ENCODE data around the gene PCBP3. TPM values are rescaled to one million over a fixed set of nuclear protein-coding genes. Genes with fewer than 3 reads are reported as not detected.
"Not testable (repeated sequence)": the region's sequence is repeated elsewhere in the genome, so short reads cannot be mapped to it uniquely, and the experiment has no call there.

Gene PCBP3
- total RNA-seq, 1 donor from 2014 or later = 14.0 TPM

DNA sequence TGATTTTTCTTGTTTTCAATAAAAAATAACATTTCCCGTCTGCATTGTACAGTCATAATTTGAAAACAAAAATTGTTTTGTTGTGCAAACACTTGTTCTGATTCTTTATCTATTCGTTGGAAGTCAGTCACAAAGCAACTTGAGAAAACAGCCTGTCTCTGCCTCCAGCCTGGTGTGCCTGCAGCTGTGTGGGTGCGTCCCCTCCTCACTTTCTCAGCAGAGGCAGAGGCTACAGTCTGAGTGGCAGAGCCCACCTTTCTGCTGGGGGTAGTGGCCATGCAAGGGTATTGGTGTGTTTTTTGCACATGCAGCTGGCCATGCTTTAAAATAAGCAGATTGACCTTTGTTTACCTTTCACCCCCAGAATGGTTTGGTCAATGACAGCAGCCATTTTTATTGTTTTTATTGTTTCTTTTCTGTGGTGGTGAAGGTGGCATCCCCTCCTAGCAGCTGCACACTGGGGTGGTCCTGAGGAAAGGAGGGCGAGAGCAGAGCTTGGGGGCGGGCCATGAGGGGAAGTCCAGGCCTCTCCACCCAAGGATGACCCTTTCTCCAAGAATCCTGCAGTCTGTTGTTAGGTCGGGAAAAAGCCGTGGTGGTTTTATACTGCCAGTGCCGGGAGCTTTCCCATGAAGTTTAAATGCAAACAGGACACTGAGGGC is 159.6 kb downstream of the PCBP3 start:
- intact Hi-C loops (cut with micrococcal nuclease) = no loop called here

DNA sequence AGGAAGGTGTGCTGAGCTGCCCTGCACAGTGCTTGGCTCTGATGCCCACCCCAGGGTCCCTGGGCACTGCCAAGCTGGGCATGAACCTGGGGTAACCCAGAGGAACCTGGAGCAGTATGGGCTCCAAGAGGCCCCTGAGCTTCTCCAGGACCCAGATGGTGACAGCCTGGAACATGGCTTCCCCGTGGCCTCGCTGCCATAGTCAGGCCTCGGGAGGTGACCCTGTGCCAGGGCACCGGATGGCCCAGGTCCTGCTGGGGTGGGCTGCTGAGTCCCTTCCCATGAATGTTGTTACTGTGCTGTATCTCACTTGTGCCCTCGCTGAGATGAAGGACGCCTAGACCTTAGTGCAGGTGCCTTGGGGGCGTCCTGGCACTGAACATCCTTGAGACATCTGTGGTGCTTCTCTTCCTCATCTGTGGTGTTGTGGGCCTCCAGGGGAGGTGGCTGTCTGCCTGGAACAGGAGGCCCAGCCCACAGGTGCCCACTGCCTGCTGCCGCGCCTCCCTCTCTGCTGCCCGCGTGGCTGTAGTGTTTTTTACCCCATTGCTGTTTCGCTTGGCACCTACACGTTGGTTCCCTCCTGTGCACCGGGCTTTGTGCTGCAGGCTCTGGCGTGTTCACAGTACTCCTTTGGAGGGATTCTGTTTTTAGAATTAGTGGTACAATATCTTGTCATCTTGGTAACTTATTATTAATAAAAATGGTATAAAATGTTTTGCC is 160.3 kb downstream of the PCBP3 start:
- intact Hi-C loops (cut with micrococcal nuclease) = no loop called here

DNA sequence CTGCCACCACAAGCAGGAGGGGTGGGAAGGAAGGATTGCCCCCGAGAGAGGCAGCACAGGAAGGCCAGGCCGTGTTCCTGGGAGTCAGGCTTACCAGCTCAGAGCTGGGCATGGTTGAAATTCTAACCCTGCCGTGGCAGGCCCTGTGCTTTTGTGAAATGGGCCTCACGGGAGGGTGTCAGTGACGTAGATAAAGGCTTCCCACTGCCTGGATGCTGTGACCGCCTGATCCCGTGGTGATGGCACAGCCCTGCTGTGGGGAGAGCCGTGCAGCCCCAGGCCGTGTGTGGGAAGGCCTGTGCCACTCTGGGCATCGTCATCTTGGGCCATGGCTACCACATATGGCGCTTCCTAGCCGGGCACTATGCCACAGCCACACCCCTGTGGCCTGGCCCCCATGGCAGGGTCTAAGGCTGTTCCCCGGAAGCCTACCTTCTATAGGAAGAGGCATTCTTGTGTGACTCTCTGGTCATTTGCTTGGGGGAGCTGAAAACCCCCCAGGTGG is 161.3 kb downstream of the PCBP3 start:
- intact Hi-C loops (cut with micrococcal nuclease) = no loop called here

DNA sequence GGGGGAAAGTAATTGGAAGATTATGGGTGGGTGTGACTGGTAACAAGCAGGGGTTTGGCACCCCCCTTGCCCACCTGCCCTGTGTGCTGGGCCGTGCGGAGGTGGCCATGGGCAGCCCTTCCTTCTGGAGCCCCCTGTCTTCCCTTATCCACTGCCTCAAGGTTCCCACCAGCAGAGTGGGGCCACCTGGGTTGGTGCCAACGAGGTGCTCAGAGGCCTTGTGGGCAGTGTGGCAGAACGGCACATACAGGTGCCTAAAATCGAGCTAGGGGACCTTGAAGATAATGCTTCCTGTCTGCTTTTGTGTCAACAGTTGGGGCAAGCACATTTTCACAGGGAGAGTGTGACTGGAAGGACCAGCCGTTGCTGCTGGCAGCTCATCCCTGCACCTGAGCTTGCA is 161.8 kb downstream of the PCBP3 start:
- intact Hi-C loops (cut with micrococcal nuclease) = no loop called here

DNA sequence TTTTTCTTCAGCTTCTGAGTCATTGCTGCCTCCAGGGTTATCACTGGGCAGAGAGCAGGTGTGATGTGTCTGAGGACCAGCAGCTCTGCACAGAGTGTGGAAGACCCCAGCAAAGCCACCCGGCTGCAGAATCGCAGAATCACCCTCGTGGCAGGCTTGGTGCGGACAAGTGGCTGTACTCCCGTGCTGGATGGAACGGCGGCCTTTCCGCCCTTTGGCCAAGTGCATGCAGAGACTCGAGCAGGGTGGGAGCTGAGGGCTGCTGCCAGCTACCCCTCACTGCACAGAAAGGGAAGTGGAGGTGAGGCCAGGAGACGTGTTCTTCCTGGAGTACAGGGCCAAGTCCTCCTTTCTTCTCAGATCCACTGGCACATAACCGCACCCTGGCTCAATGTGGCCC is 162.5 kb downstream of the PCBP3 start:
- intact Hi-C loops (cut with micrococcal nuclease) = no loop called here

DNA sequence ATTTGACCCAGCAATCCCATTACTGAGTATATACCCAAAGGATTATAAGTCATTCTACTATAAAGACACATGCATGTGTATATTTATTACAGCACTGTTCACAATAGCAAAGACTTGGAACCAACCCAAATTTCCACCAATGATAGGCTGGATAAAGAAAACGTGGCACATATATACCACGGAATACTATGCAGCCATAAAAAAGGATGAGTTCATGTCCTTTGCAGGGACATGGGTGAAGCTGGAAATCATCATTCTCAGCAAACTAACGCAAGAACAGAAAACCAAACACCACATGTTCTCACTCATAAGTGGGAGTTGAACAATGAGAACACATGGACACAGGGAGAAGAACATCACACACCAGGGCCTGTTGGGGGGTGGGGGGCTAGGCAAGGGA is 165.1 kb downstream of the PCBP3 start:
- intact Hi-C loops (cut with micrococcal nuclease) = not testable (repeated sequence)

DNA sequence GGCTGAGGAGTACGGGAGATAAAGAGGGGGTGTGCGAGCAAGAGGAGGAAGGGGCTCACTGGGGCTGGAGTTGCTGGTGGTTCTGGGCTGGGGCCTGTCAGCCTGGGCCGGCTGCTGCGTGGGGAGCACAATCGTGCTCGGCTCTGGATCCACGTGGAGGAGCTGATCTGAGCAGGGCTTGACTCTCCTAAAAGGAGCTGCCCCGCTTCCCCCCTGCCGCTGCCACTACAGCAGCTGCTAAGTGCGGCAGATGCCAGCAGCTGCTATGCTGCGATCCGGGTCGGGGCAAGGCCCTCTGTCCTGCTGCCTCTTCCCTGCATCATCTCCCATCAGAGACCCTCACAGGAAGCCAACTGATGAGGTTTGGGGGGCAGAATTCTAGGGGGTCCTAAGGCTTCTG is 165.9 kb downstream of the PCBP3 start:
- intact Hi-C loops (cut with micrococcal nuclease) = no loop called here

DNA sequence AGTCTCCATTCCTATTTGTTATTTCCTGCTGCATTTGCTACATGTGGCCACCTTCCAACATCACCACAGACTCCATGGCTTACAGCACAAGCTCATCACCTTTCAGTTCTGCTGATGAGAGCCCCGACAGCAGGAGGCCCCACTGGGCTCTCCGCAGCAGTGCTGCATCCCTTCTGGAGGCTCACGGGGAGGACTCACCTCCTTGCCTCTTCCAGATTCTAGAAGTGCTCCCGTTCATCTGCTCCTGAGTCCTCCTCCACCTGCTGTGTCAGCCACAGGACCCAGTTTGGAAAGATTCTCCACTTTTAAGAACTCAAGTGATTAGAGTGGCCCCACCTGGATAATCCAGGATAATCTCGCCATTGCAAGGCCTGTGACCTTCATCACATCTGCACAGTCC is 167.6 kb downstream of the PCBP3 start:
- intact Hi-C loops (cut with micrococcal nuclease) = no loop called here

DNA sequence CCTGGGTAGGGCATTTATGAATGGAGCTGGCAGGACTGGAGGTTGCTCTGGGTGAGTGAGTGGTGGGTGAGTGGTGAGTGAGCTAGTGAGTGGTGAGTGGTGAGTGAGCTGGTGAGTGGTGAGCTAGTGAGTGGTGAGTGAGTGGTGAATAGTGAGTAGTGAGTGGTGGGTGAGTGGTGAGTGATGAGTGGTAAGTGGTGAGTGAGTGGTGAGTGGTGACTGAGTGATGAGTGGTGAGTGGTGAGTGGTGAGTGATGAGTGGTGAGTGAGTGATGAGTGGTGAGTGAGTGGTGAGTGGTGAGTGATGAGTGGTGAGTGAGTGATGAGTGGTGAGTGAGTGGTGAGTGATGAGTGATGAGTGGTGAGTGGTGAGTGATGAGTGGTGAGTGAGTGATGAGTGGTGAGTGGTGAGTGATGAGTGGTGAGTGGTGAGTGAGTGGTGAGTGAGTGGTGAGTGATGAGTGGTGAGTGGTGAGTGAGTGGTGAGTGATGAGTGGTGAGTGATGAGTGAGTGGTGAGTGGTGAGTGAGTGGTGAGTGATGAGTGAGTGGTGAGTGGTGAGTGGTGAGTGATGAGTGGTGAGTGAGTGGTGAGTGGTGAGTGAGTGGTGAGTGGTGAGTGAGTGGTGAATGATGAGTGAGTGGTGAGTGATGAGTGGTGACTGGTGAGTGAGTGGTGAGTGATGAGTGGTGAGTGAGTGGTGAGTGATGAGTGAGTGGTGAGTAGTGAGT is 170.8 kb downstream of the PCBP3 start:
- intact Hi-C loops (cut with micrococcal nuclease) = loop anchor here (1.0 kb wide), 1 partner anchor 169 kb away; no protein-coding TSS in a partner anchor

DNA sequence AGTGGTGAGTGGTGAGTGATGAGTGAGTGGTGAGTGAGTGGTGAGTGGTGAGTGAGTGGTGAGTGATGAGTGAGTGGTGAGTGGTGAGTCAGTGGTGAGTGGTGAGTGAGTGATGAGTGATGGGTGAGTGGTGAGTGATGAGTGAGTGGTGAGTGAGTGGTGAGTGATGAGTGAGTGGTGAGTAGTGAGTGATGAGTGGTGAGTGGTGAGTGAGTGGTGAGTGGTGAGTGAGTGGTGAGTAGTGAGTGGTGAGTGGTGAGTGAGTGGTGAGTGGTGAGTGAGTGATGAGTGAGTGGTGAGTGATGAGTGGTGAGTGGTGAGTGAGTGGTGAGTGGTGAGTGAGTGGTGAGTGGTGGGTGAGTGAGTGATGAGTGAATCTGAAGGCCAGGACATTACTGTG is 172.3 kb downstream of the PCBP3 start:
- intact Hi-C loops (cut with micrococcal nuclease) = loop anchor here (5.0 kb wide), 1 partner anchor 738 kb away; no protein-coding TSS in a partner anchor

DNA sequence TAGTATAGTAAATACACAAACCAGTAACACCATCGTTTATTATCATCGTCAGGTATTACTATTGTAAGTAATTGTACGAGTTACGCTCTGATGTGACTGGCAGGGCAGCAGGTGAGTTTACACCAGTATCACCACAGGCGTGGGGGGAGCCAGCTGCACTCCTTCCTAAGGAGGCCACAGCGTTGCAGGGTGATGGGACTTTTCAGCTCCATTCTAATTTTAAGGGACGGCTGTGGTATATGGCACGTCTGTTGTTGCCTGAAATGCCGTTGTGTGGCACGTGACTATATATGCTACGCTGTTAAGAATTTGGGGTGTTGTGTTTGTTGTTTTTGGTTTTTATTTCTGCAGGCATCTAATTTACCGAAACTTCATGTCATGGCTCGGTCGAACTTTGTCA is 173.3 kb downstream of the PCBP3 start:
- intact Hi-C loops (cut with micrococcal nuclease) = loop anchor here (5.0 kb wide), 1 partner anchor 739 kb away; no protein-coding TSS in a partner anchor

DNA sequence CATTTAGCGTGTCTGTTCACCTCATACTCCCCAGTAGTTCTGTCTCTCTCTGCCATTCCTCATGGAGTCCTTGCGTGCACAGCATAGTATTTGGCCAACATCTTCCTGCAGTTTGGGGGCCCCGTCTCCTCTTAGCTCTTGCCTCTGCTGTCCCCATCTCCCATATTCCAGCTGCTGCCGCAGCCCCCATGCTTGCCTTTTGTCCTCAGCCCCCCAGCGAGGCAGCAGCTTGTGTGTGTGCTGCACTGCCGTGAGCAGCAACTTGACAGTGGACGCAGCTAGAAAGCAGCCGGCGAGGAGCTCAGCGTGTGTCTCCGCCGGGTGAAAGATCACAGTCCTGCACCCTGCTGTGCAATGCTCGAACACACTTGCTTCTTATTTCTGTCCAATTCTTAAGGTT is 173.8 kb downstream of the PCBP3 start:
- intact Hi-C loops (cut with micrococcal nuclease) = loop anchor here (5.0 kb wide), 1 partner anchor 740 kb away; no protein-coding TSS in a partner anchor

DNA sequence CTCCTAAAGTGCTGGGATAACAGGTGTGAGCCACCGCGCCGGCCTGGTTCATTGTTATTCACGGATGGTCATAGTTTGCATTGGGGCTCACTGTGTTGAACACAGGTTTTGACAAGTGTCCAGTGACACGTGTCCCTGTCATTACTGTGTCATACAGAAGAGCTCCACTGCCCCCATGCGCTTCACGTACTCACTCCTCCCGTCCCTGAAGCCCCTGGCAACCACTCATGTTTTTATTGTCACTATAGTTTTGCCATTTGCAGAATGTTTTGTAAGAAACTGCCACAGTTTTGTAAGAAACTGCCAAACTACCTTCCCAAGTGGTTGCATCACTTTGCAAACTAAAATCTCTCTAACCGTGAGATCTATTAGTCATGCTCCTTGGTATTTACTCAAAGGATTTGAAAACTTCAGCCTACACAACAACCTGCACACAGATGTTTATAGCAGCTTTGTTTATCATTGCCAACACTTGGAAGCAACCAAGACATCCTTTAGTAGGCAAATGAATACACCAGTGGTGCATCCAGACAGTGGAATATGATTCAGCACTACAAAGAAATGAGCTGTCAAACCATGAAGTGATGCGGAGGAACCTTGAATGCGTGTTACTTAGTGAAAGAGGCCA is 174.9 kb downstream of the PCBP3 start:
- intact Hi-C loops (cut with micrococcal nuclease) = loop anchor here (1.0 to 5.0 kb wide), 4 partner anchors 51 to 741 kb away; no protein-coding TSS in a partner anchor

DNA sequence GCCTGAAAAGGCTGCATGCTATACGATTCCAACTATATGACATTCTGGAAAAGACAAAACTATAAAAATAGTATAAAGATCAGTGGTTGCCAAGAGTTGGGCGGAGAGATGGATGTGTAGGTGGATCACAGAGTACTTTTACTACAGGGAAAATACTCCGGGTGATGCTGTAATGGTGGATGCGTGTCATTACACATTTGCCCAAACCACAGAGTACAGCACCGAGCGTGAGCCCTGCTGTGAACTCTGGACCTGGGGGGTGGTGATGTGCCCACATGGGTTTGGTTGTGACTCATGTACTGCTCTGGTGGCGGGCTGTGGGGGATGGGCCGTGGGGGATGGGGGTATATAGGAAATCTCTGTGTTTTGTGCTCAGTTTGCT is 175.4 kb downstream of the PCBP3 start:
- intact Hi-C loops (cut with micrococcal nuclease) = loop anchor here (1.0 to 5.0 kb wide), 4 partner anchors 52 to 742 kb away; no protein-coding TSS in a partner anchor

DNA sequence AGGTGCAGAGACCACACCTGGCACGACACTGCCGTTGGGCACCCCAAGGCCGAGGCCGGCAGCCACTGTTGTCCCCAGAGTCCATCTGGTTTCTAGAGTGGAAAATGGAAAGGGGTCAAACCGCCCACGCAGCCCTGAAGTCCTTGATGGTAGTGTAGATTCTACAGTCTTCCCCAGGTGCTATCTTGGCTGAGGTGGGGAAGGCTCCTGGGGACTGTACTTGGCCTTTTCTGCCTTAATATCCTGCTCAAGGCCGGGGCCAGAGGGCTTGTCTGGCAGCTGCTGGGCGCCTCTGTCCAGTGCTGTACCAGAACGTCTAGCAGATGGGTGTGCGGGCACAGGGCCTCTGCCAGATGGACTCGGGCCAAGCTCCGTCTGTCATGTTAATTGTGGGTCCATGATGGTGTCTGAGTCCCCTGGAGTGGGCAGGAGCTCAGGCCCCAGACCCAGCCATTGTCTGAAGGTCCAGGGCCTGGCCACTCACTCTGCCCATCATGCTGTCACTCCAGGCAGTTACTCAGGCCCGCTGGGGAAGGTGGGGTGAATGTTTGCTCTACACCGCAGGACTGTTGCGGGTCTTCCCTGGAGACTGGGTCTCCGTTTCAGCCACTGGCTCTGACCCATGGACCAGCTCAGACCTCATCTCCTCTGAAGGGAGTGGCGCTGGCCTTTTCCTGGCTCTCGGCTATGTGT is 176.1 kb downstream of the PCBP3 start:
- intact Hi-C loops (cut with micrococcal nuclease) = loop anchor here (1.0 to 5.0 kb wide), 12 partner anchors 61 to 742 kb away; partner anchors contain the start of genes PCBP3 and SLC19A1

DNA sequence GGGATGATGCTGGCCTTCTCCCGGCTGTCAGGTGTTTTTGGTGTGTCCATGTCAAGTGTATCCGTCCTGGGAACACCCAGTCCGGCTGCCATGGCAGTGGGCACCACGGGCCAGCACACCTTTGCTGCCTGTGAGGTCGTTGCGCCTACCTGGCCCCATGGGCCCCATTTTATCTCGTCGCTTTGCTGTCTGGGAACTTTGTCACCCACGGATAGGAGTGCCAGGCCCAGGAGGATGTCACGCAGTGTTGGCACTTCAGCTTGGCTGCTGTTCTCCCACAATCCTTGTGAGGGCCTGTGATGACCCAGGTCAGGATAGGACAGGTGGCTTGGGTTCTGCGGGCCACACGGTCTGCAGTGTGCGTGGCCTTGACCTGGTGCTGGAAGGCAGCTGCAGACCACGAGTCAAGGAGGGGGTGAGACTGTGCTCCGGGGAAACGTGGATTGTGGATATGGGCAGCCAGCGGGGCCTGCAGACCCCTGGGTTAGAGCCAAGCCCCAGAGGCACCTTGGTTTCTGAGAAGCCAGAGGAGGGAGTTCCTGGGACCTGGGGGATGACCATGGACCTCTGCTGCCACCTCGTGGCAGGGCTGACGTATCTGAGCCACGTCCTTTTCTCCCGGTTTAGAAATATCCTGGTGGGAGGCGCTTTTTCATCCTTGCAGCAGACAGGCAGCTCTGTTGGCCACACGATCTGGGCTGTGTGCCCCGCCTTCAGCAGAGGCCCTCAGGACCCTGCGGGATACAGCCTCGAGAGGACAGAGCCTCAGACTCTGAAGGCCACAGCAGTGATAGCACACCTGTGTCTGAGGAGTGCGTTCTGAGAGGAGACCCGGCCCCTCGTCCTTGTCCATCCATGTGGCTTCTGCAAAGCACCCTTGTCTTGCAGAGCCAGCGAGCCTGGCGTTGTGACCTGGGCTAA is 176.9 kb downstream of the PCBP3 start:
- intact Hi-C loops (cut with micrococcal nuclease) = loop anchor here (1.0 kb wide), 10 partner anchors 177 to 680 kb away; partner anchors contain the start of genes PCBP3 and SLC19A1

DNA sequence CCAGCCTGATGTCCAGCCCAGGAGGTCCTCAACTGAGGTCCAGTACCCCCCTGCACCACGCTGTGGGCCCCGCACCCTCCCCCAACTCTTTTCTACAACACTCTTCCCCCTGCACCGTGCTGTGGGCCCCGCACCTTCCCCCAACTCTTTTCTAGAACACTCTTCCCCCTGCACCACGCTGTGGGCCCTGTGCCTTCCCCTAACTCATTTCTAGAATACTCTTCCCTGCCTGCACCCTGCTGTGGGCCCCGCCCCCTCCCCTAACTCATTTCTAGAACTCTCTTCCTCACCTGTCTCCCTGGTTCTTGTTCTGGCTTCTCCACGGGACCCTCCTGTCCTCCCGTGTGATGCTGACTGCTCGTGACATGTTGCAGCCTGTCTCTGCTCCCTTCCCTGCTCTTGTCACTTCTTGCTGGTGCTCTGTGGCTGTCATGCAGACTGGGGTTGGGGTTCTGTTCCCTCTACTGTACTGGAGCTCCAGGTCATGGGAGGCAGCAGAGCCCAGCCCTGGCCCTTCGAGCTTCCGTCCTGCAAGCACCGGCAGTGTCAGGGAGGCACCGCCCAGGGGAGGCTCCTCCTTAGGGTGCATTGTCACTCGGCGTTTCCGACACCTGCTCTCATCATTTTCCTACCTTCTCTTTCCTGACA is 177.9 kb downstream of the PCBP3 start:
- intact Hi-C loops (cut with micrococcal nuclease) = no loop called here

DNA sequence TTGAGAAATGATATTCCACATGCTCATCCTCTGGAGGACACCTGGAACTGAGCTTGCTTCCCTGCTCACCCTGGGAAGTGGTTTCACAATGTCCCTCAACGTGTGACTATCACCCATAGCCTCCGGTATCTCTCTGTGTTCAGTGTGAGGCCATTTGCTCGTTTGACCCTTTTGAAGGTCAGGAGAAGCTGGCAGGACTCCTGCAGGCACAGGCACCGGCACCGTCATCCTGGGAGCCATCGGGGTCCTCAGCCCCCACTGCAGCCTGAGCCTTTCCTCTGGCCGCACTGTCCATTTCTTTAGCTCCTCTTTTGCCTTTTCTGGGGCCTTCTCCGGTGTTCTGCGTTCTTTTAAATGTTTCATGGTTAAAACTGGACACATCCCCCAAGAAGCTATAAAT is 178.5 kb downstream of the PCBP3 start:
- intact Hi-C loops (cut with micrococcal nuclease) = no loop called here

Data from T-helper 1 cell treated with Interleukin-12 subunit alpha and Interleukin-12 subunit beta and Interleukin-4 antibody, amounts not matched to agents 30 ng/mL and 1 ng/mL, for 36 hours (primary cell).